GM04504 (cell line): ENCODE results near the gene PDE2A.

Source experiments
- DNase-seq: peaks from one replicate; pipeline ENCODE4 v3.0.0-alpha.2; 2012; ENCODE audit warnings: low read depth

The PDE2A gene

GRCh38 chr11:72684236-72684912 is 10.2 kb upstream of the PDE2A start:
- no peak for DNase-seq

- DNase-seq = no peak
Observed at GRCh38 chr11:72683782-72684200, 9.6 kb upstream of the PDE2A start.

- DNase-seq = no peak
Observed at GRCh38 chr11:72682858-72683243, 8.6 kb upstream of the PDE2A start.

- no peak for DNase-seq
Observed at GRCh38 chr11:72682238-72682857, 8.1 kb upstream of the PDE2A start.

GRCh38 chr11:72681226-72682153 is 7.3 kb upstream of the PDE2A start:
- no peak for DNase-seq

- DNase-seq = no peak
Observed at GRCh38 chr11:72680624-72681158, 6.5 kb upstream of the PDE2A start.

- no peak for DNase-seq
Observed at GRCh38 chr11:72679869-72680268, 5.6 kb upstream of the PDE2A start.

GRCh38 chr11:72678524-72678923 is 4.3 kb upstream of the PDE2A start:
- no peak for DNase-seq

GRCh38 chr11:72676861-72677341 is 2.7 kb upstream of the PDE2A start:
- DNase-seq = no peak

GRCh38 chr11:72675221-72675620 is 999 bp upstream of the PDE2A start:
- DNase-seq = no peak

- DNase-seq = no peak
Observed at GRCh38 chr11:72673284-72673942, 809 bp downstream of the PDE2A start.

GRCh38 chr11:72672597-72673238 is 1.5 kb downstream of the PDE2A start:
- DNase-seq = no peak

GRCh38 chr11:72671152-72672099 is 2.8 kb downstream of the PDE2A start:
- no peak for DNase-seq

- no peak for DNase-seq
Observed at GRCh38 chr11:72670041-72670440, 4.2 kb downstream of the PDE2A start.

GRCh38 chr11:72669527-72669926 is 4.7 kb downstream of the PDE2A start:
- no peak for DNase-seq

- no peak for DNase-seq
Observed at GRCh38 chr11:72668629-72669347, 5.4 kb downstream of the PDE2A start.

- no peak for DNase-seq
Observed at GRCh38 chr11:72665911-72666472, 8.2 kb downstream of the PDE2A start.

GRCh38 chr11:72662036-72662435 is 12.2 kb downstream of the PDE2A start:
- DNase-seq = no peak

- no peak for DNase-seq
Observed at GRCh38 chr11:72661486-72661885, 12.7 kb downstream of the PDE2A start.
